ENCODE data around the gene TPK1.
"Not testable (repeated sequence)": the region's sequence is repeated elsewhere in the genome, so short reads cannot be mapped to it uniquely, and the experiment has no call there.

The TPK1 gene

GRCh38 chr7:144775749-144776148 is 60.1 kb downstream of the TPK1 start:
- no peak for DNase-seq

- no peak for DNase-seq
Observed at GRCh38 chr7:144771927-144772326, 63.9 kb downstream of the TPK1 start.

DNA sequence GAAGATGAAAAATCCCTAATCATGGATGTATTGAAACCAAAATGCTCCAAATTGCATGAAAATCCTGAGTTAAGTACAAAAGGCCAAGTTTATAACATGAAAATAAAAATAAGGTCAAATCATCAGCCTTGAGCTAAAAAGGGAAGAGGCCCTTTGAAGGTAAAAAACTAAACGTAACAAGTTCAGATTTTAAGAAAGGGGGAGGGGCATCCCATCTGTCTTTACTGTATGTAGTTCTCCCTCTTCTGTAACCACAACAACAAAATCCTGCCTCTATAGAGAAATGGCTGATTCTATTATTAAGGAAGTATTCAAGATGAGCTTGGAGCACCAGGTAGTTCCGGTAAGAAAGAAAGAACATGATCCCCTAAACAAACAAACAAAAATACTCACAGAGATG is 64.7 kb downstream of the TPK1 start:
- no peak for DNase-seq

- no peak for DNase-seq
Observed at GRCh38 chr7:144769352-144769751, 66.5 kb downstream of the TPK1 start.

DNA sequence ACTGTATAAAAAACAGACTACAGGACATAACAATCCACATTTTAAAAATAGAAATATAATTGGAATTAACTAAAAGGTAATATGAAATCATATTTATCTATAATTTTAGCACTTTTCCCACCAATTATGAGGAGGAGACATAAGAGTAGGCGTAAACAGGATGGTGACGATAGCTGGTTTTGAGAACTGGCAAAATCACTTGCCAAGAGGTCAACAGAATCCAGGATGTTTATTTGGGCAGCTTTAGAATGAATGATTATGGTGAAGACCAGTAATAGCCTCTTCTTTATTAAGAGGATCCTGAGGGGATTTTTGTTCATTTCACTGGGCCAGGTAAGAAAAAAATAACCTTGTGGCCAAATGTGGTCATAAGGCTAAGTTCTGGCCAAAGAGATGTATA is 67.2 kb downstream of the TPK1 start:
- no peak for DNase-seq

GRCh38 chr7:144763291-144763690 is 72.6 kb downstream of the TPK1 start:
- no peak for DNase-seq

GRCh38 chr7:144762853-144763252 is 73.0 kb downstream of the TPK1 start:
- DNase-seq: no peak

- DNase-seq: no peak
Observed at GRCh38 chr7:144761493-144761892, 74.4 kb downstream of the TPK1 start.

GRCh38 chr7:144759653-144760052 is 76.2 kb downstream of the TPK1 start:
- no peak for DNase-seq

GRCh38 chr7:144747936-144748335 is 87.9 kb downstream of the TPK1 start:
- no peak for DNase-seq

GRCh38 chr7:144738708-144739314 is 97.0 kb downstream of the TPK1 start:
- no peak for DNase-seq

DNA sequence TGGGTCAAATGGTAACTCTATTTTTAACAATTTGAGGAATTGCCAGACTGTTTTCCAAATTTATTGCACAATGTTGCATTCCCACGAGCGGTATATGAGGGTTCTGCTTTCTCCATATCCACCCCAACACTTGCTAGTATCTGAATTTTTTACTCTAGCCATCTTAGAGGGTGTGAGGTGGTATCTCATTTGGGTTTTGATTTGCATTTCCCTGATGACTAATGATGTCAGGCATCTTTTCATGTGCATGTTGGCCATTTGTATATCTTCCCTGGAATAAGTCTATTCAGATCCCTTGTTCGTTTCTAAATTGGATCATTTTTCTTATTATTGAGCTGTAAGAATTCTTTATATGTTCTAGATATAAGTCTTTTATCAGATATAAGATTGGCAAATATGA is 97.7 kb downstream of the TPK1 start:
- no peak for DNase-seq

GRCh38 chr7:144736880-144737493 is 98.9 kb downstream of the TPK1 start:
- DNase-seq: no peak

DNA sequence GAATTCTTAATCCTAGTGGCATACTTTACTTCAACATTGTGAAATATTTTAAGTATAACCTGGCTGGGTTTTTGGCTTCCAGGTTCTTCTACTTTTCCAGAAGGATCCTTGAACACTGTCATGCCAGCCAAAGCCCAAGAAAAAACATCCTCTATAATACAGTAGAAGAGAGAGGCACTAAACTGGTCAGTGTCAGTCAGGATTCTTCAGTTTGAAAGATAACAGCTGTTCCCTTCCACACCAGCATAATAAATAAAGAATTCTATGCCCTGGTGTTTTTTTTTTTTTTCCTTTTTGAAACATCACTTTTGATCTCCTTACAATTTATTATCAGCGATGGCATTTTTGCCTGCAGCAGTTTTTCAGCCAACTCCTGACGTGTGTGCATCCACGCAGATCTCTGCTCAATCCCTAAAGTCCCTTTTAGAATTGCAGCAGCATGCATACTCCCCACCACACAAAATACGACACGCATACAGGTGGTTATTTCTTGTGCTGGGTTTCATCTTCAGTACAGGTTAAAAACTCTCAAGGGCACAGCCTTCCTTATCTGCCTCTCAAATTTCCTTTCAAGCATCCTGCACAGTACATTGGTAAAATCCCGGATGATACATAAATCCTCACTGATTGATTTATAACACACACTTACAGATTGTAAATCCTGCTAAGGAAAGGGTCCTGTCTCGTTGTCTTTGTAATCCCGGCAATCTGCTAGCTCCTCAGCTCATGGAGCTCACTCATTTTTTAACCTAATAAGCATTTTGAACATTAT is 100.2 kb downstream of the TPK1 start:
- DNase-seq: no peak

DNA sequence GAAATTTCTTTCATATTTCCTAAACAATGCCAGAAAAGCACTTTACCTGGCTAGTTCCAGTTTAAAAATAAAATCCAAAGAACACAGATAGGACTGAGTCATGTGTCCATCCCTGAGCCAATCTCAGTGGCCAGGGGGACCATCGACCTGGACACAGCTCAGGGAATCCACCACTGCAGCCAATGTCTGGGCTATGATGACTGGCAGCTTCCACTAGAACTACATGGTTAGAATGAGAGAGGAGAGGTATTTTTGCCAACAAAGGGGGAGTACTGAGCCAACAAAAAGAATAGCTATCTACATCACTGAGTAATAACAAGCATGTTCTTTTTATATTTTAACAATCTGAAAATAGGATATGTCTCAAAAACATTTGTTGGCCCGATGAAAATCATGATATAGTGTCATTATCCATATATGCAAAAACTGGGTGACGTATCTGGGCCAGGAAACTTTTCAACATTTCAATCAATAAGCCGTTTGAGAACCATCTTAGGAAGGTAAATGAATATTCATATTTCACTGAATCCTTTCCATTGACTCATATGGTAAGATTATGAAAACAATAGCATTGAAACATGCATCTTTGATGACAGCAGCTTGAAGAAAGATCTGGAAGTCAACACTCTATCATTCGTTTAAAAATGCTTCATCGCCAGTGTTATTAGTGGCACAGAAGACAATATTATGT is 104.0 kb downstream of the TPK1 start:
- no peak for DNase-seq

- DNase-seq: no peak
Observed at GRCh38 chr7:144730224-144730623, 105.6 kb downstream of the TPK1 start.

- DNase-seq: no peak
Observed at GRCh38 chr7:144729226-144729625, 106.6 kb downstream of the TPK1 start.

- DNase-seq: no peak
Observed at GRCh38 chr7:144728551-144728950, 107.3 kb downstream of the TPK1 start.

DNA sequence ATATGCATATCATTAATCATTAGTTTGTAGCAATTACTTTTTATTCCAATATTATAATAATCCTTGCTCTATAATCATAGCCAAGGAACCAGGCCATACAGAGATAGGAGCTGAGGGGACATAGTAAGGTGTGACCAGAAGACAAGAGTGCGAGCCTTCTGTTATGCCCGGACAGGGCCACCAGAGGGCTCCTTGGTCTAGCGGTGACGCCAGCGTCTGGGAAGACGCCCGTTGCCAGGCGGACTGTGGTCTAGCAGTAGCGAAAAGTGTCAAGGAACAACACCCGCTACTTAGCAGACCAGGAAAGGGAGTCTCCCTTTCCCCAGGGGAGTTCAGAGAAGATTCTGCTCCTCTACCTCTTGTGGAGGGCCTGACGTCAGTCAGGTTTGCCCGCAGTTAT is 109.0 kb downstream of the TPK1 start:
- DNase-seq: not testable (repeated sequence)

DNA sequence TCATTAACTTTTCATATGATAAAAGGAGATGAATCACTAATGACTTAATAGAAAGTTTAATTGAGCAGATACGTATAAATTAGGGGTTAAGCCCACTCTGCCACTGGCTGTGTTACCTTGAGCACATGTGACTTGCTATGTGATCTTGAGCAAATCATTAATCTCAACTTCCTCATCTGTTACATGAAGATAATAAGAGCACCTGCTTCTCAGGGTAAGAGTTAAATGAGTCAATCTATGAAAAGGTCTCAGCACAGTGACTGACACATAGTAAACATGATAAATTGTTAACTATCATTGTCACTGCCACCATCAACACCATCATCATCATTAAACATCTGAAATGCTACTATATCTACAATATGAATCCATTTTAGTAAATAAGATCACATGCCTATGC is 110.8 kb downstream of the TPK1 start:
- no peak for DNase-seq

DNA sequence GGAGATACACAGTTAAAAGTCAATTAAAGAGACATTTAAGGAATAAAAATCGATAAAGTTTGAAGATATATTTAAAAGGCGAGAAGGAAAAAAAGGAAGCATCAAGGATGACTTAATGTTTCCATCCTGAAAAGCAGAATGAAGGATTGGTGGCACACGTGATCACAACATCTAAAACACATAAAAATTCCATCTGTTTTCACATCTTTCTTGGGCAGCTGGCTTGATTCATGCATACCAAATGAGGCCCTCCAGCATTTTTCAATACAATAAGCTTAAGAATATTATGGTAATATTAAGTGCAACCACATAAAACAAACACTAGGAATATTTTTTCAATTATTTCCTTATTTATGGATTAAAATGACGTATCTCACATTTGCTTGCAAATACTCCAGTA is 112.6 kb downstream of the TPK1 start:
- DNase-seq: no peak

DNA sequence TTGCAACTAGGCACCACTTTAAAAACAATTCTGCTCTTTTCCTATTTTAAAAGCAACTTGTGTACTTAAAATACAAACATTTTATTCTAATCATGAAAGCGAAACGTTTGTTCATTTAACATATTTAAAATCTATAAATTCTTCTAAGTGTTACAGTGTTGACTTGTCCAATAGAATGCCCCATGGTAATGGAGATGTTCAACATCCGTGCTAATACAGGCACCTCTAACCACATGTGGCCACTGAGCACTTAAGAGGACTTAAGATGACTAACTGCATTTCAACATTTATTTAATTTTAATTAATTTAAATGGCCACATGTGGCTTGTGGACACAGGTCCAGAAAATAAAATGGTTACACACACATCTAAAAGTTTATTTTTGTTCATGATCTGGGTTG is 115.1 kb downstream of the TPK1 start:
- no peak for DNase-seq

DNA sequence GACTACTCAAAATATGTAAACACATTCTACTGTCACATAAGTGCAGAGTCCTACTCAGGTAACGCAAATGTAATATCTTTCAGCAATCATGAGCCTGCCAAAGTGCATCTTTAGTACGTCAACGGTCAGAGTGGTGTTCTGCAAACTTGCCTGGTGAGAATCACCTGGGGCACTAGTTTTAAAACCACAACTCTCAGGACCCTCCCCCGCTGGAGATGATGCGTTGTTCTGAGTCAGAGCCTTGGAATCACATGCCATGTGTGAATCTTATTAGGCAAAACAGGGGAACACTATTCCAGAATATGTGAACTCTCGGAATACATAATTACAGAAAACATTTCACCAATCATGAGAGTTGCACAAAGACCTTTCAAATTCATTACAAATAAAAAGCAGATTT is 115.7 kb downstream of the TPK1 start:
- no peak for DNase-seq

- DNase-seq: no peak
Observed at GRCh38 chr7:144717720-144718119, 118.1 kb downstream of the TPK1 start.

Measured in left hindlimb (tissue), 1 donor.